ENCODE measurements around the gene CACFD1.
"Not testable (repeated sequence)": the region's sequence is repeated elsewhere in the genome, so short reads cannot be mapped to it uniquely, and the experiment has no call there.

The CACFD1 gene

DNA sequence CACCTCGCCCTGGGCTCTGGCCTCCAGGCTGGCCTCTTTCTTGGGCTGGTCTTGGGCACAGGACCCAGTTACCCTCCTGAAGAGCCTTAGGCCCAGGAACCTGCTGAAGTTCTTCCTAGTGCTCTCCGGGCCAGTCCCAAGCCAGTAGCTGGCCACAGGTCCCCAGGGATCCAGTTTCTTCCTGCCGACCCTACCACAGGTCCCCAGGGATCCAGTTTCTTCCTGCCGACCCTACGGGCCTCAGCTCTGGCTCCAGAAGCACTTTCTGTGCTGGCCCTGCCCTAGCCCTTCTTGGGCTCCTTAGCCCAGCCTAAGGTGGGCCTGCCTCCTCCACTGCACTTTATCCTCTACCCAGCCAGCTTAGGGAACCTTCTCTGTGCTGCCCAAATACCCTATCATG lies 18.2 kb upstream of the CACFD1 start:
- no peak for DNase-seq

DNA sequence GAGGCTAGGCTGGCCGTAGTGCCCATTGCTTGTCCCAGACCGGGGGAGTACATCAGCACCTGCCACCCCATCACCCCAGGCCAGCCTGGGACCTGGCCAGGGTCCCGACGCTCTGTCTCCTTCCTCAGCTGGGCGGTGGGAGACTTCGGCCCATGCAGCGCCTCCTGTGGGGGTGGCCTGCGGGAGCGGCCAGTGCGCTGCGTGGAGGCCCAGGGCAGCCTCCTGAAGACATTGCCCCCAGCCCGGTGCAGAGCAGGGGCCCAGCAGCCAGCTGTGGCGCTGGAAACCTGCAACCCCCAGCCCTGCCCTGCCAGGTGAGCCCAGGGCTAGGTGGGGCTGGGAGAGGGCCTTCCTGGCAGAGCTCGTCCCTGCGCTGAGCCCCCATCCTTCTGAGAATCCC lies 16.5 kb upstream of the CACFD1 start:
- no peak for DNase-seq

DNA sequence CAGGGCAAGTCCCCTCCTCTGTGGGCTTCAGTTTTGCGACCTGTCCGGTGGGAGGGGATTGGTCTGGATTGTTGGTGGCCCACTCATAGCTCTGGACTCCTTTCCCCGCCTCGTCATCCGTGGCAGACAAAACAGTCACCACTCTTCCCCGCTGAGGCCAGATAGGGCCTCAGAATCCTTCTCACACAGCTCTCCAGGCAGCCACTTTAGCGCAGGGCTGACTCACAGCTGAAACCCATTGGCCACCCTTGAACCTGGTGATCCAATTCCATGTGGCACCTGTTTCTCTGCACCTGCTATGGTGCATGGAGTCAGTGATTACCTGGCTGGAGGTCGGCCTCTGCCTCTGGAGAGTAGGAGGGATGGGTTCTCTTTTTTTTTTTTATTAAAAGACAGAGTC lies 15.8 kb upstream of the CACFD1 start:
- no peak for DNase-seq

DNA sequence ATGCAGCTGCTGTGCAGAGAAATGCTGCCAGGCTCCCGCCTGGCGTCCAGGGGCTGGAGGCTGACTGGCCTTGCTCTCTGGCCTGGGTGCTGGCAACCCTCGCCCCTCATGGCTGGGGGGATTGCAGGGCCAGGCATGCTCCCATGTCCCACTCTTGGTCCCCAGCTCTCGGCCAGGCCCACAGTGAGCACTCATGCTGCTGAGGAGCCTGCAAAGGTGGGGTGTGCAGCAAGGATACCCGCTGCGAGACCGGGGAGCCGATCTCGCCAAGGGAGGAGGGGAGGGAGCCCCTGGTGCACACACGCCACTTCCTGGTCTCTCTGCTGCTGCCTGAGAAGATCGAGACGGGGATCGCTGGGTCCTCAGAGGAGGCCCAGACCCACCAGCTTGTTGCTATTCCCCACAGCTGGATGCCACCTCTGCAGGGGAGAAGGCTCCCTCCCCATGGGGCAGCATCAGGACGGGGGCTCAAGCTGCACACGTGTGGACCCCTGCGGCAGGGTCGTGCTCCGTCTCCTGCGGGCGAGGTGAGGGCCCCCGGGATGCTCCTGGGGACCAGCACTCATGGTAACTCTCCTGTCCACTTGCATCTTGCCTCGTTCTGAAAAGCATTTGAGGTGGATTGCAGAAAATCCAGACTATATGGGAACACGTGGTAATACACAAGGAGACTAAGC lies 14.3 kb upstream of the CACFD1 start:
- DNase-seq, result no peak

DNA sequence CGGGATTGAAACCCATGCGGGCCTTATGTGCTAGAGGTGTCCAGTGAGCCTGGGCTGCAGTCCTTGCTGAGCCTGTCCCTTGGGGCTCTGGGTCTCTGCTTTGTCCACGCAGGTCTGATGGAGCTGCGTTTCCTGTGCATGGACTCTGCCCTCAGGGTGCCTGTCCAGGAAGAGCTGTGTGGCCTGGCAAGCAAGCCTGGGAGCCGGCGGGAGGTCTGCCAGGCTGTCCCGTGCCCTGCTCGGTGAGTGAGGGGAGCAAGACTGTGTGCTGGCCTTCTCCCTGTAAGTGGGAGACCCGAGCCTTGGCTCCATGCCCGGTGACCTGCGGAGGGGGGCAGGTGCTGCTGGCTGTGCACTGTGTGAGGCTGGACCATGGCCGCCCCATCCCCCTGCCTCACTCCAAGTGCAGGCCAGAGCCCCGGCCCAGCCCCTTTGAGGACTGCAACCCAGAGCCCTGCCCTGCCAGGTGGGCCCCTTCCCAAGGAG lies 11.2 kb upstream of the CACFD1 start:
- no peak for DNase-seq

DNA sequence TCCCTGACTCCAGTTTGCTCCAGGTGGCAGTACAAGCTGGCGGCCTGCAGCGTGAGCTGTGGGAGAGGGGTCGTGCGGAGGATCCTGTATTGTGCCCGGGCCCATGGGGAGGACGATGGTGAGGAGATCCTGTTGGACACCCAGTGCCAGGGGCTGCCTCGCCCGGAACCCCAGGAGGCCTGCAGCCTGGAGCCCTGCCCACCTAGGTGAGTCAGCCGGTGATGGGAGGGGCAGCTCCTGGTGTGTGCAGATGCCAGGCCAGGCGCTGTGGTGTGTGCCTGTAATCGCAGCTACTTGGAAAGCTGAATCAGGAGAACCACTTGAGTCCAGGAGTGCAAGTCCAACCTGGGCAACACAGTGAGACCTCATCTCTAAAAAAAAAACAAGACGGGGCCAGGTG lies 10.0 kb upstream of the CACFD1 start:
- DNase-seq, result no peak

DNA sequence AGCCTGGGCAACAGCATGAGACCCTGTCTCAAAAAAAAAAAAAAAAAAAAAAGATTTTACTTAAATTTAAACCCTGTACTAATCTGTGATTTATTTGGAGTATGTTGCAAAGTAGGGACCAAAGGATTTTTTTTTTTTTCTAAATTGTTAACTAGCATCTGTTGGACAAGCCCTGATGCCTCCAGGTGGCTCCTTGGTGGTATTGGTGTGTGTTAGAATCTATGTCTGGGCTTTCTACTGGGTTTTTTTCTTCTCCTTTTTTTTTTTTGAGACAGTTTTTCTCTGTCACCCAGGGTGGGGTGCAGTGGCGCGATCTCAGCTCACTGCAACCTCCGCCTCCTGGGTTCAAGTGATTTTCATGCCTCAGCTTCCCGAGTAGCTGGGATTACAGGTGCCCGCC lies 7.9 kb upstream of the CACFD1 start:
- DNase-seq, result not testable (repeated sequence)

DNA sequence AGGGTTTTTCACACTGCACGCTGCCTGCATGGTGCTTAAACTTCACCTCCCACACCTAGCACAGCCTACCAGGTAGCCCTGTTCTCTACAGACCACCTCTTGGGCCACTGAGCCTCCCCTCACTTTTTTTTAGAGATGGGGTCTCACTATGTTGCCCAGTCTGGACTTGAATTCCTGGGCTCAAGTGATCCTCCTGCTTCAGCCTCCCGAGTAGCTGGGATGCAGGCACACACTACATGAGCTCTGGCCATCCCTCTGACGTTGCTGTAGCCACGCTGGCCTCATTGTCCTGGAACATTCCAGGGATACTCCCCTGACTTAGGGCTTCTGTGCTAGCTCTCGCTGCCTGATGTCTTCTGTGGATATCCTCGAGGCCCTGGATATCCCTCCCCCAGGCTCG lies 7.2 kb upstream of the CACFD1 start:
- DNase-seq, result no peak

DNA sequence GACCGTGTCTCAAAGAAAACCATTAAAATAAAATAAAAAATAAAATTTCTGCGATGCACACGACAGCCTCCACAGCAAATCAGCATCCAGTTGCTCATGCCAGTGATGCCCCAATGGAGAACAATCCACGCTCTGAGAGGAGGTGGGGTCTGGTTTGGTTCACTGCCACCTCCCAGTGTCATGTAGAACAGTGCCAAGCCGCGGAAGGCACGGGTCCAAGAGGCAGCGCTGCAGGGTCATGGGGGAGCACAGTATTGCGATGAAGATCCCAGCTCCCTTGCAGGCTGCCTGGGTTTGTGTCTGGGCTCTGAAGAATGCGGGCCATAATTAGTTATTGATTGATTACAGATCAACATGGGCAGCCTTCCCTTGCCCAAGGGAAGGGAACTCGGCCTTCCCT lies 6.1 kb upstream of the CACFD1 start:
- no peak for DNase-seq

DNA sequence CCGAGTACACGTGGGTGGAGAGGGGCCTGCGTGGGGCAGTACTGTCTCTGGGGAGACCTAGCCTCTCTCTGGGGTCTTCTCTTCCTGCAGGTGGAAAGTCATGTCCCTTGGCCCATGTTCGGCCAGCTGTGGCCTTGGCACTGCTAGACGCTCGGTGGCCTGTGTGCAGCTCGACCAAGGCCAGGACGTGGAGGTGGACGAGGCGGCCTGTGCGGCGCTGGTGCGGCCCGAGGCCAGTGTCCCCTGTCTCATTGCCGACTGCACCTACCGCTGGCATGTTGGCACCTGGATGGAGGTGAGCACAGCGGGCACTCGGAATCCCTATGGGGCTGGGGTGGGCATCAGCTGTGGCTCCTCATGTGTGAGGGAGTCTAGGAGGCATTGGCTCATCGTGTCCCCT lies 5.5 kb upstream of the CACFD1 start:
- DNase-seq, result no peak

DNA sequence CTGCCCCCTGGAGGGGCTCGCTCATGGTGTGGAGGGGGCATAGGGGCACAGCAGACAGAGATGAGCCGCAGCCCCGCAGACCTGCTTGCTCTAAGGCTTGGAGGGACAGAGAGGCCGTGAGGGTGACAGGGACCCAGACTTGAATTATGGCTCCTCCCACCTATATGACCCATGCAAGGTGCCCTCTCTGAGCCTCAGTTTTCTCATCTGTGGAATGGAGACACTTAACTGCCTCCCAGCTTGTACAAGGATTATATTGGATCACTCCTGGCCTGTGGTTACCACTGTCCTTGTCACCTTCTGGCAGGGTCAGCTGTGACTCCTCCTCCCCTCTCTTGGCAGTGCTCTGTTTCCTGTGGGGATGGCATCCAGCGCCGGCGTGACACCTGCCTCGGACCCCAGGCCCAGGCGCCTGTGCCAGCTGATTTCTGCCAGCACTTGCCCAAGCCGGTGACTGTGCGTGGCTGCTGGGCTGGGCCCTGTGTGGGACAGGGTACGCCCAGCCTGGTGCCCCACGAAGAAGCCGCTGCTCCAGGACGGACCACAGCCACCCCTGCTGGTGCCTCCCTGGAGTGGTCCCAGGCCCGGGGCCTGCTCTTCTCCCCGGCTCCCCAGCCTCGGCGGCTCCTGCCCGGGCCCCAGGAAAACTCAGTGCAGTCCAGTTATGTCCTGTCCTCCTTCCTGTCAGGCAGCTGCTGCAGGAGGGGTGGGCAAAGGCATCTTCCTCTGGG lies 4.7 kb upstream of the CACFD1 start:
- no peak for DNase-seq

DNA sequence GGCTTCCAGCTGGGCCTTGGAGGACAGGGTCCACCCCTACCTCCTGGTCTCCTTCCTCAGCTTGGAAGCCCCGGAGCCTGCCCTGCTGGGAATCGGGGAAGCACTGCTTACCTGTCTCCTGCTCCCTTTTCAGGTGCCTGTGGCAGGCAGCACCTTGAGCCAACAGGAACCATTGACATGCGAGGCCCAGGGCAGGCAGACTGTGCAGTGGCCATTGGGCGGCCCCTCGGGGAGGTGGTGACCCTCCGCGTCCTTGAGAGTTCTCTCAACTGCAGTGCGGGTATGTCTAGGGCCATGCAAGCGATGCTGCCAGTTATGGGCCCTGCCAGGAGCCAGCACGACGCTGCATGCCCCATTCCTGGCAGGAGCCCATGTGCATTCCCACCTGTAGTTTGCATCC lies 3.8 kb upstream of the CACFD1 start:
- DNase-seq, result no peak

DNA sequence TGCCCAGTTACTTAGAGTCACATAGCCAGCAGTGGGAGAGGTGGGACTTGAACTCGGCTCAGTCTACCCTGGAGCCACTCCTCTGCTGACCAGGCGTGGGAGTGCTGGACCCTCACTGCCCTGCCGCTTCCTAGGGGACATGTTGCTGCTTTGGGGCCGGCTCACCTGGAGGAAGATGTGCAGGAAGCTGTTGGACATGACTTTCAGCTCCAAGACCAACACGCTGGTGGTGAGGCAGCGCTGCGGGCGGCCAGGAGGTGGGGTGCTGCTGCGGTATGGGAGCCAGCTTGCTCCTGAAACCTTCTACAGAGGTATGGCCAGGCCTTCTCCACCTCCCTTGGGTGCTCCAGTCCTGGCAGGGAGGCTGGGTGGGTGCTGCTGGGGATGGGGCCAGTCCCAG lies 3.4 kb upstream of the CACFD1 start:
- no peak for DNase-seq

DNA sequence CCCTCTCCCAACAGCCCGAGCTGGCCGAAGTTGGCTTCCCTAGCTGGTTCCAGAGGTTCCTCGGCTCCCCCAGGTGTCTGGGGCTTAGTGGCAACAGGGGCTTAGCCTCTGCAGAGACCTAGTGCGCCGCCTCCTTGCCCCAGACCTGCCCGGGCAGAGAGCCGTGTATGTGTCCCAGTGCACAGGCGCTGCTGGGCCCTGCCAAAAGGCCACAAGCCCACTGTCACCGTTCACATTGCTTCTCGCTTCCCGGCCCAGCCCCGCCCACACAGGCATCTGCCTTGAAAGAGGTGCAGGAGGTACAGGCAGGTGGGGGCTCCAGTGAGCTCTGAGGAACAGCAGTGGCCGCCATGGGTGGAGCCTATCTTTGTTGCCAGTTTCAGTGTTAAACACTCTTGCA lies 2.5 kb upstream of the CACFD1 start:
- DNase-seq, result no peak

DNA sequence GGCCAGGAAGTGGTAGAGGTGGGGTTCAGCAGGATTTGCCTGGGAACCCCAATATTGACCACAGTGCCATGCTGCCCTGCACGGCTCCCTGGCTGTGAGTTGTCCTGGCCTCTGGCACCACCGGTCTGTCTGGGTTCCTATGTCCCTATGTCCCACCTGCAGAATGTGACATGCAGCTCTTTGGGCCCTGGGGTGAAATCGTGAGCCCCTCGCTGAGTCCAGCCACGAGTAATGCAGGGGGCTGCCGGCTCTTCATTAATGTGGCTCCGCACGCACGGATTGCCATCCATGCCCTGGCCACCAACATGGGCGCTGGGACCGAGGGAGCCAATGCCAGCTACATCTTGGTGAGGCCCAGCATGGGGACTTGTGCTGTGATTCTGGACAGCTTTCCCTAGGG lies 2.0 kb upstream of the CACFD1 start:
- no peak for DNase-seq

DNA sequence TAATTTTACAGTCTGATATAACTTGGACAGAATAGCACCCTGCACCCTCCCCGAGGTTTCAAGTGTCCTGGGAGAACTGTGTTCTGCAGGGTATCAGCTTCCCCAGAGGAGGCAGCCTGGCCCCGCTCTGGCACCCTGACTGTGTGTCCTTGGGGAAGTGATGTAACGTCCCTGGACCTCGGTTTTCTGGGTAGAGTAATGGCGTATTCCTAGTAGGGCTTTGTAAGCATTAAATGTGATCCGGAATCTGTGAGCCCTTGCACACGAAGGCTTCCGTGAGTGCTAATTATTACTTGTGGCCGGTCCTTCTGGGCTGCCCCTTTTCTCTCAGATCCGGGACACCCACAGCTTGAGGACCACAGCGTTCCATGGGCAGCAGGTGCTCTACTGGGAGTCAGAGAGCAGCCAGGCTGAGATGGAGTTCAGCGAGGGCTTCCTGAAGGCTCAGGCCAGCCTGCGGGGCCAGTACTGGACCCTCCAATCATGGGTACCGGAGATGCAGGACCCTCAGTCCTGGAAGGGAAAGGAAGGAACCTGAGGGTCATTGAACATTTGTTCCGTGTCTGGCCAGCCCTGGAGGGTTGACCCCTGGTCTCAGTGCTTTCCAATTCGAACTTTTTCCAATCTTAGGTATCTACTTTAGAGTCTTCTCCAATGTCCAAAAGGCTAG lies 1.0 kb upstream of the CACFD1 start:
- DNase-seq, result no peak

DNA sequence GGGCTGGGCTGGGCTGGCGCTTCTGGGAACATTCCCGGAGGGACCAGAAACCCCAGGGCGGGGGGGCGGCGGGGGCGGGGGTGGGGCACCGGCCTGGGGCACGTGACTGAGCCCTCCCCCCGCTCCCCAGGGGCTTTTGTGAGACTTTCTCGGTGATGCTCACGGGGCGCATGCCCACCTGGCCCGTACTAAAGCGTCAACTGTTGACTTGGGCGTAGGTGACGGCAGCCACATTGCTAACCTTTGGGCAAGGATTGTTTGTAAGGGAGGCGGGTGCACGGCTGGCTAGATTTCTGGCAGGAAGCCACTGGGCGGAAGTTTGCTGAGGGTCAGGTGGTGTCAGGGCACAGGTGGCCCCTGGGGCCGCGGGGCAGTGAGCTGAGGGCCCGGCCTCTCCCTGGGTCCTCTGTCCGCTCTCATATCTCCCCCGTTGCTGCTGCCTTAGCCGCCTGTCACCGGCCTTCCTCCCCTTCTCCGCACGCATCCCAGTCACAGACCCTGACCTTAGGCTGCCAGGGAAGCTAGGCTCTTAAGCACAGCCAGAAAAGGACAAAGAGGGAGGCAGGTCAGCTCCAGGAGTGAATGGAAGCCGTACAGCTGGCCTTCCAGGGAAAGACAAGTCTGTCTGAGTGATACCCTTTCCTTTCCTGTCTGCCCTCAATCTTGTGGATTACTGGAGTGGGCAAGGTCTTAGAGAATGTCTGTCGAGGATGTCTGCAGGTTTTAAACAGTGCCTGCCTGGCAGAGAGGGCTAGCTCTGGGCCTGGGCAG lies 812 bp downstream of the CACFD1 start:
- DNase-seq, result no peak

DNA sequence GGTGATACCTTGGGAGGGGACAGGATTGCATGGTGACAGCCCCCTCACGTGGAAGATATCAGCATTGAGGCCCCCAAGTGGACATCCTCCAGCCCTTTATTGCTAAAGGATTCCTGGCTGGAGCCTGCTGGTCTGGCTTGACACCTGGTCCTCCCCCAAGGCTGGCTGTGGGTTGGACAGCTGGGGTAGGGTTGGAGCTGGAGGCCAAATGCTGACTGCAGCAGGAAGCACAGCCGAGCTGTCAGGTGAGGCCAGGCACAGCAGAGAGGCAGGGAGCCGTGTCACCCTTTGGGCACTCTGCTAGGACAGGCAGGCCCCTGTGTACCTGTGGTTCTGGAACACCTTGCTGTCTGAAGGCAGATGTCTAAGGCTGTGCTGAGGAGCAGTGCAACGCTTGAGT lies 2.2 kb downstream of the CACFD1 start:
- DNase-seq, result no peak

DNA sequence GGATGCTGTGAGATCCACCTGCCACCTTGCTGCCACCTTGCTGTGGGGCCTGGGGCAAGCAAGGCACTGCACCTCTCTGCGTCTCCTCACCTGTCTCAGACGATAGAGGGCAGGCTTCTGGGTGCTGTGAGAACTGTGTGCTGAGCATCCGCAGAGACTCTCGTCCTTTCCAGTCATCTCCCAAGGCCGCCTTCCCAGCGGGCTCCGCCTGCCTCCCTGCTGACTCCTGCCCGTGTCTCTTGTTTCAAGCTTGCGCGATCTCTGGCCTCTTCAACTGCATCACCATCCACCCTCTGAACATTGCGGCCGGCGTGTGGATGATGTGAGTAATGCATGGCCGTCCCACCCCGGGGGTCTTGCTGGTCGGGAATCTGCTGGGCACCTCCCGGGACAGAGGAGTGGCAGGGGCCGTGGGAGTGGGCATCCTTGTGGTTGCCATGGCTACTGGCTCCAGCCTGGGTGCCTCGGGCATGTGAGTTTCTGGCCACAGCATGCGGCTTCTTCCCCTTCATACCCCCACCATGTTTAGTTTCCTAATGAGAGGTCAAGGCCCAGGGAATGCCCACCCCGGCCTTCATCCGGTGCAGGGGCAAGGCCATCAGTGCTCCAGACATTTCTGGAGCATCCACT lies 3.6 kb downstream of the CACFD1 start:
- no peak for DNase-seq

DNA sequence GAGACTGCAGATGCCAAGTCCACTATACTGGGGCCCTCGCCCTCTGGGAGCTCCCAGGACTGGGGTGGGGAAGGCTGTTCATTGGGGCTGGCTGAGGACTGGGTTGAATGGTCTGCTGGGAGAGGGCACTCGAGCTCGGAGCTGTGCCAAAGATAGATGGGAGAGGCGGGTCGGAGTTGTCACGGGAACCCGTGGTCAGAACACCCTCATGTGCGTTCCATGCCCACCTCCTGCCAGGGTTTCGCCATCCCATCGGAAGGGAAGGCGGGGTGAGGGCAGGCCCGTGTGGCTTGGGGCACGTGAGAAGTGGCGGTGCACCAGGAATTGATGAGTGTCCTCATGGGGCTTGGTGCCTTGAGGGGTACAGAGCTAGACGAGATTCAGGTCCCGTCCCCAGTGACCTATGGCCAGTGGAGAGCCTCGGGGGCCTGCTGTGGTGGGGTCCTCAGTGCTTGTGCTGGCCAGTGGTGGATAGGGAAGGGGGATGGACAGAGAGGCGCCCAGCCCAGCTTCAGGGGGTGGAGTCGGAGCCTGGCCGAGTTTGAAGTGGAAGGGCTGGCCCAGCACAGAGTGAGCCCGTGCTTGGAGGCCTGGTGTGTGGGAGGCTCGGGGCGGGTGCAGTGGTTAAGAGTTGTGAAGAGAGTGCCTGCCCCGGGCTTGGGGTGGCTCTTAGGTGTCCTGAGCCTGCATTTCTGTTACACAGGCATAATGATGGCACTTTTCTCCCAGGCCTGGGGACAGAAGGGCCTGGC lies 4.3 kb downstream of the CACFD1 start:
- no peak for DNase-seq

DNA sequence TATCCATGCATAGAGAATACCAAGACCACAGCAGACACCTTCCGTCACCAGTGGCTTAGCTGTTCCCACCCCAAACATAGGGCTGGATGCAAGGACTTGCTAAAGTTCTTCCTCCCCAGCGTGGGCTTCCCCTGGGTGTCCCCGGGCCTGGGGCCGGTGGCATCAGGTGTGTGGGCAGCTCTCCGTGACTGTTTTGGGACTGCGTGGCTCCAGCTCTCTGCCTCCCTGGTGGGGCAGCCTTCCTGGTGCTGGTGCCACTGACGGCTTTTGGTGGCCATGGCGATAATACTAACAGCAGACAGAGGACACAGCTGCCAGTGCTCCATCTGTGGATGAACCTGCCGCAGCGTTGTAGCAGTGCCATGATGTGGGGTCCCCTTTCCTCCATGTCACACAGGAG lies 4.9 kb downstream of the CACFD1 start:
- no peak for DNase-seq

DNA sequence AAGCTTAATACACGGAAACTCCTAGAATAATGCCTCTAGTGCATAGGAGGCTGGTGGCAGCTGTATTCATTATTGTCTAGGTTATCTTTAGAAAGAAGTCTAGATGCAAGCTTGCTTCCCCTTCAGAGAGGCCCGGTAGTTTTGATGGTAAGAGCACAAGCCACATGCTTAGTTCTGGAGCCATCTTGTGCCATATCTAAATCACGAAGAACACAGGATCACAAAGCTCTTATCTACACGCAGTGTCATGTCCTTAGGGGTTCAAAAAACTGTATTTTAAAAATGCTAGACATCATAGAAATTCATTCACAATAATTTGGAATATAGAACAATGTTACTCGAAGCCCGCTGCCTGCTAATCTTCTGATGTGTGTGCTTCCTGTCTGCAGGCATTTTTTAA lies 6.2 kb downstream of the CACFD1 start:
- DNase-seq, result no peak
